Erythroblast (primary cell): ENCODE measurements around the gene CREB5.

Experiments used
- GATA1 ChIP-seq: IDR thresholded peaks from 2 replicates; pipeline ENCODE4 v1.6.1; 2011; ENCODE audit warnings: low read depth, mild to moderate bottlenecking, control low read depth, low read length, moderate library complexity
- POLR2A ChIP-seq: IDR thresholded peaks from 2 replicates; pipeline ENCODE4 v1.6.1; 2011; ENCODE audit warnings: mild to moderate bottlenecking, low read length

DNA sequence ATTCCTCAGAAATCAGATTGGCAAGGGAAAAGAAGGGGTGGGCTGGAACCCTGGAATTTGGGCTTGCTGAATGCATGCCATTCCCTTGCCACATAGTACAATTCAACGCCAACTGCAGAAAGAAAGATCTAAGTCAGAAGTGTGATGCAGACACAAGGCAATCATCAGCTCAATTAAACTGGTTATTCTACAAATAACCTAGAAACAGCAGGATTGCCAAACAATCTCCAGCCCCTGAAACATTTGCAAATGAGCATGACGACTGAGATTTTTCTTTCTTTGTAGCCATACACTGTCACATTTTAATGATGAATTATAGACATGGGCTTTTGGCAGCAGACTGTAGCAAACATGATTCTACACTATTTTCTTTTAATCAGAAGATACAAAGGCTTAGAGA, 16.5 kb upstream of the CREB5 start:
- no peak for TF ChIP-seq POLR2A
- no peak for TF ChIP-seq GATA1
